IMR-90 (cell line): ENCODE measurements around the gene MMP21.

ENCODE experiments used
- BHLHE40 ChIP-seq: fragments of 150-350 bp; IDR thresholded peaks from 2 replicates; pipeline ENCODE4 v1.6.1; 2016; ENCODE audit warnings: mild to moderate bottlenecking, low read depth, low read length
- CEBPB ChIP-seq: IDR thresholded peaks from 2 replicates; pipeline ENCODE4 v1.6.1; 2012; ENCODE audit warnings: low read depth, low read length, improper control_type of control experiment
- CHD1 ChIP-seq: IDR thresholded peaks from 2 replicates; pipeline ENCODE4 v1.6.1; 2012; ENCODE audit warnings: low read depth, low read length, improper control_type of control experiment
- CTCF ChIP-seq: conservative IDR thresholded peaks from 2 replicates; pipeline ENCODE4 v1.5.1; 2012; ENCODE audit warnings: mild to moderate bottlenecking, low read depth, low read length, improper control_type of control experiment
- ELK1 ChIP-seq: fragments of 150-350 bp; IDR thresholded peaks from 2 replicates; pipeline ENCODE4 v1.6.1; 2016; ENCODE audit warnings: low read depth, mild to moderate bottlenecking, low read length, moderate library complexity, borderline replicate concordance
- FOS ChIP-seq: fragments of 150-350 bp; IDR thresholded peaks from 2 replicates; pipeline ENCODE4 v1.6.1; 2016; ENCODE audit warnings: low read depth, low read length
- MAFK ChIP-seq: IDR thresholded peaks from 2 replicates; pipeline ENCODE4 v1.6.1; 2012; ENCODE audit warnings: low read depth, low read length, improper control_type of control experiment
- MAZ ChIP-seq: IDR thresholded peaks from 2 replicates; pipeline ENCODE4 v1.6.1; 2012; ENCODE audit warnings: low read depth, mild to moderate bottlenecking, low read length, improper control_type of control experiment, moderate library complexity, borderline replicate concordance
- MXI1 ChIP-seq: IDR thresholded peaks from 2 replicates; pipeline ENCODE4 v1.6.1; 2012; ENCODE audit warnings: low read depth, mild to moderate bottlenecking, low read length, moderate library complexity, borderline replicate concordance
- POLR2A ChIP-seq: IDR thresholded peaks from 2 replicates; pipeline ENCODE4 v1.6.1; 2012; ENCODE audit warnings: mild to moderate bottlenecking, low read depth, low read length
- RAD21 ChIP-seq: IDR thresholded peaks from 2 replicates; pipeline ENCODE4 v1.6.1; 2012; ENCODE audit warnings: low read length, improper control_type of control experiment
- RFX5 ChIP-seq: IDR thresholded peaks from 2 replicates; pipeline ENCODE4 v1.8.0; 2012; ENCODE audit warnings: low read depth, mild to moderate bottlenecking, low read length, moderate library complexity
- SMC3 ChIP-seq: fragments of 150-350 bp; IDR thresholded peaks from 2 replicates; pipeline ENCODE4 v1.6.1; 2016; ENCODE audit warnings: low read depth, mild to moderate bottlenecking, antibody characterized with exemption, low read length, moderate library complexity
- USF2 ChIP-seq: fragments of 150-350 bp; IDR thresholded peaks from 2 replicates; pipeline ENCODE4 v1.6.1; 2017; ENCODE audit warnings: mild to moderate bottlenecking, antibody characterized with exemption, low read length, low read depth

- TF ChIP-seq CTCF: no peak
- TF ChIP-seq POLR2A: no peak
- TF ChIP-seq ELK1: no peak
- TF ChIP-seq BHLHE40: no peak
- no peak for TF ChIP-seq RFX5
- no peak for TF ChIP-seq MAFK
- TF ChIP-seq USF2: no peak
- no peak for TF ChIP-seq MXI1
- TF ChIP-seq RAD21: no peak
- TF ChIP-seq MAZ: no peak
- no peak for TF ChIP-seq SMC3
- no peak for TF ChIP-seq FOS
- TF ChIP-seq CEBPB: no peak
- TF ChIP-seq CHD1: no peak
Observed at GRCh38 chr10:125802131-125802530, 26.5 kb upstream of the MMP21 start.
